ENCODE measurements around the gene C1orf232. TPM values are rescaled to one million over a fixed set of nuclear protein-coding genes. Genes with fewer than 3 reads are reported as not detected.

C1orf232 gene
- total and polyA plus RNA-seq, 2 experiments from 2014 or later: not detected

GRCh38 chr1:26158271-26158907 lies 10.4 kb downstream of the C1orf232 start (continued):
- TF ChIP-seq ZNF462 (CRISPR knock-in tag; IDR thresholded peaks at IDR 0.05): no peak
- TF ChIP-seq ZNF114 (CRISPR knock-in tag; IDR thresholded peaks at IDR 0.05): no peak
- TF ChIP-seq NANOG (IDR thresholded peaks at IDR 0.05; ENCODE audit: borderline replicate concordance): no peak
- TF ChIP-seq JUNB (IDR thresholded peaks at IDR 0.05; ENCODE audit: unreplicated experiment): no peak
- TF ChIP-seq STAT1 (IDR thresholded peaks at IDR 0.05; ENCODE audit: unreplicated experiment): no peak

GRCh38 chr1:26156285-26157038 lies 12.3 kb downstream of the C1orf232 start:
- DNase-seq (ENCODE audit: low spot score) (peak; percentile 82), ATAC-seq (peak; percentile 10)
- peak overlapping the region; percentile 89 for H3K4me2 ChIP-seq
- no peaks in the 10 kb centered on the region for H3K79me2 ChIP-seq (replicated peaks; ENCODE audit: insufficient read depth)
- no peak overlapping the region for H3K27ac ChIP-seq (ENCODE audit: low read depth)
- H3K4me3 ChIP-seq: peak overlapping the region; percentile 58
- no peaks in the 10 kb centered on the region for H3K36me3 Mint-ChIP-seq (ENCODE audit: low read depth)
- H3K27me3 Mint-ChIP-seq (ENCODE audit: insufficient read depth, low read depth, poor library complexity): peaks cover 79% of the 10 kb centered on the region
- peaks cover 100% of the 10 kb centered on the region for H3K27me3 ChIP-seq (ENCODE audit: insufficient read depth)
- H4K20me1 ChIP-seq (replicated peaks; ENCODE audit: insufficient read depth): peaks cover 5% of the 10 kb centered on the region; the same call in 1 of the 2 replicates
- H3K4me1 Mint-ChIP-seq: peaks cover 62% of the 10 kb centered on the region
- H3K4me3 Mint-ChIP-seq: peak overlapping the region; percentile 76
- no peaks in the 10 kb centered on the region for H3K9me2 ChIP-seq (ENCODE audit: insufficient read depth)
- H3K36me3 ChIP-seq (ENCODE audit: insufficient read depth): no peaks in the 10 kb centered on the region
- H2AFZ ChIP-seq: no peak overlapping the region
- peaks cover 7% of the 10 kb centered on the region; the same call in 1 of the 2 replicates for H3F3A ChIP-seq (replicated peaks; ENCODE audit: low read depth)
- no peaks in the 10 kb centered on the region for H3K9me3 Mint-ChIP-seq
- no peak overlapping the region for H3K27ac Mint-ChIP-seq
- H3K4me1 ChIP-seq (ENCODE audit: insufficient read depth): peaks cover 50% of the 10 kb centered on the region
- TF ChIP-seq POLR2AphosphoS5 (IDR thresholded peaks at IDR 0.05; ENCODE audit: low read depth) (no peak), NANOG (IDR thresholded peaks at IDR 0.05; ENCODE audit: borderline replicate concordance) (no peak), EZH2 (IDR thresholded peaks at IDR 0.05; ENCODE audit: low read depth, unreplicated experiment) (no peak), CREB1 (CRISPR knock-in tag; IDR thresholded peaks at IDR 0.05; ENCODE audit: low read depth) (no peak), REST (IDR thresholded peaks at IDR 0.05; ENCODE audit: unreplicated experiment) (no peak), CTCF (conservative IDR thresholded peaks at IDR 0.05; ENCODE audit: low read depth in 2 of 2) (no peak)
